Suppressor macrophage (primary cell): ENCODE measurements around the gene KCNA2.

ENCODE experiments used
- DNase-seq, 4 experiments: peaks; one replicate each; pipeline ENCODE4 v3.0.0-alpha.2; 2020 to 2022

KCNA2 gene

GRCh38 chr1:110602466-110602865 is 3.7 kb downstream of the KCNA2 start:
- no peak for DNase-seq

DNA sequence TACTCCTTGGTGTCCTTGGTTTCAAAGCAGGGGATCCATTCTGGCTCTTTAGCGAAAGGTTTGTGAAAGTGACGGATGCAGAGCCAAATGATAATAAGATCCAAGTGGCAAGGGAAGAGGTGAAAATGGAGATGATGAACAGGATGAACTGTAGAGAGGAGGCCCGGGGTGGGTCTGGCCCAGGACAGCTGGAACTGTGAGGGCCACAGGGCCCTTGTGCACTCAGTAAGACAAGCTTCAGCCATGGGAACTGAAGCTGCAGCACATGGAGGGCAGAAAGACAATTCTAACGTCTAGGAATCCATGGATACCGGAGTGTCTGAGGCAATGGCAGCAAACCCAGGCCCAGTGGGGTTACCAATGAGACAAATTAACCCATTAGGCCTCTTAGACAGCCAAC is 4.8 kb downstream of the KCNA2 start:
- DNase-seq, result no peak

DNA sequence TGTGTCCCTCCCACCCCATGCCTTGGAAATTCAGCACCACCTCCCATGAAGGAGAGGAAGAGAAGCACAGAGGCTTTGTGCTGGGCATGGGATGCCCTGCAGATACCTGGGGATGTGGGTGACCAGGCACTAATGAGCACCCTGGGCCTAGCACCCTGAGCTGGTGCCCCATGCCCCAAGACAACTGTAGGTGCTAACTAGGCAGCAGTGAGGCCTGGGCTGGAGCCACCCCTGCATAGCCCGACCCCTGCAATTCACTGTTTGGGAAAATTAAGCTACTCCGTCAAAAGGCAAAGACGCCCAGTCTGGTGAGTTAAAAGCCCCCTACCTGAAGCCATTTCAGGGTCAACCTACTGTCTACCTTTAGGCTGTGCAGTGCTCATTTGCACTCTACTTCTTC is 5.4 kb downstream of the KCNA2 start:
- DNase-seq, result no peak

DNA sequence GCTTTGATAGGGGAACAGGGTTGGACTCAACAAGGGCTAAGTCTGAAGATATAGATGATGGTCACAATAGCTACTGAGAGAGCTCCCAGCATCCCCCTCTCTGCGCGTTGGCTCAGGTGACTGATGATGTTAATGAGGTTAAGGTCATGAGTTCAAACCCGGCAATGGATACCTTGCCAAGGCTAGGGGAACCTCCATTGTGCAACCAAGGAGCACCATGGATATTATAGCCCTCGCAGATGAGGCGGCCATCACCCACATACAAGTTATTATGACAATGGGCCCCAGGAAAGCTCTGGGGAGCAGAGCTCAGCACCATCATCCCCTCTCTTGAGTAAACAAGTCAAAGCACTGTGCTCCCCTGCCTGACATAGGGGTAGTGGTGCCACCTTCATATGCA is 8.2 kb downstream of the KCNA2 start:
- DNase-seq, result no peak

GRCh38 chr1:110596312-110596711 is 9.8 kb downstream of the KCNA2 start:
- no peak for DNase-seq

GRCh38 chr1:110595353-110595710 is 10.8 kb downstream of the KCNA2 start:
- DNase-seq, result no peak

DNA sequence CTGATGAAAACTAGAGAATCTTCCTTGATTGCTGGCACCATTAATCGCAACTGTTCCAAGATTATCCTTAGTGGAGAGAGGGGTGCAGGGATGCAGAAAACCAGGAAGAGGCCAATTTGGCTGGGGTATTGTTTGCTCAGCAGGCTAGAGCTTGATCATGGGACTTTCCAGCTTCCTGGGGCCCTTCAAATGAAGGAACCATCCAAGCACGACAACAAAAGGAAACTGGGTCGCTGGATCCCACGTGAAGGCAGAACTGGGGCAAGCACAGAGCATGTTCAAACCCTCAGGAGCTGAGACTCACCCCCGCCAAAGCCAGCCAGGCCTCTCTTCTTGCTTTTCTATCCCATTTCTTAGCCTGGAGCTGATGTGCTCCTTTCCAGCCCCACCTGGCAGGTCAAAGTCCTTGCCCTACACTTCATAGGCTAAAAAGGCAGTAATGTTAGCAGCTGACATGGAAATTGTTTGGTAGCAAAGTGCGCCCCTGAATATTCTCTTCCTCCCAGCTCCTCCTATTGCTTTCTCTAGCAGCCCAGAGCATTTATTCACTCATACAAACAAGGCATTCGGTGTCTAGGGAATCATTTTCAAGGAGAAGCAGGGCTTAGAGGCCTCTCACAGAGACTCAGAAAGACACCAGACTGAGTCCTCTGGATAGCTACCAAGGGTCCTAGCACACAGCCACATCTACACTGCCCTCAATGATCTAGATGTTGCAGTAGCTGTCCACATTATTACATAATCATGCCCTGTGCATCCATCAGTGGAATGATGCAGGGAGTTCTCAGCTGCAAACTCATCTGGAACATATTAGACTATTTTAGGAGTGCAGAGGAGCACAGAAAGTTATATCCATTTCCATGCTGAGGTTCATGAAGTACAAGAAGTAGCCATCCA is 11.5 kb downstream of the KCNA2 start:
- peak; percentile 21 to 66 (median 50) for DNase-seq

DNA sequence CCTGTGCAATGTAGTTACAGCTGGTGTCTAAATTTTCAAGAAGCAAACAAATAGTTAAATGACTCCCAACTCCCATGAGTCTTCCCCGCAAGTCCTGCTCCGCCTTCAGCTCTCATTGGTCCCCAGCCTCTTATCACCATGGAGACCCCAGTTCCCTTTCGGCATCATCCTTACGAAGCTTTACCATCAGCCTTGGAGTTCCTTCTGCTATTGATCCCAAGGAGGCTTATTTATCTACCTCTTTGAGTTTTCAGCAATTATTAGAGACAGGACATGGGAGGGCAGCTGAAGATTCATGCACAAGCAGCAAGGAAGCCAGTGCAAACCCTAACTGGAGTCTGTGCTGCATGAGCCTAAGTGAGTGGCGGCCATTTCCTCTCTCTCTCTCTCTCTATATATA is 12.3 kb downstream of the KCNA2 start:
- no peak for DNase-seq

DNA sequence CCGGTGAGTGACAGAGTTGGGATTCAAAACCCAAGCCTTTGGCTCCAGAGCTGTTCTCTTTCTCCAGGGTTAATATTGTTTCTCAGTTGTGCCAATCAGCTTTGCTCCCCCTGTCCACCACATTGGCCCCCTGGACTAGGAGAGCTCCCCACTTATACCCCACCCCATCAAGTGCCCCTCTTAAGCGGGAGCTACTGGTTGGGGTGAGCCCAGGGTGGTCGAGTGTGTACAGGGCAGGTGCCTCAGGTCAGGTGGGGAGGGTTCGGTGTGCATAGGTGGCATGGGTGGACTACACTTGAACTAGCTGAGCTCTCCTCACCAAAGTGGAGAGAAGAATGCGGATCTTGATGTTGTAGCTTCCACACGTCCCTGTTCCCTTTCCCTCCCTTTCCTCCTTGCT is 14.2 kb downstream of the KCNA2 start:
- DNase-seq, result no peak

DNA sequence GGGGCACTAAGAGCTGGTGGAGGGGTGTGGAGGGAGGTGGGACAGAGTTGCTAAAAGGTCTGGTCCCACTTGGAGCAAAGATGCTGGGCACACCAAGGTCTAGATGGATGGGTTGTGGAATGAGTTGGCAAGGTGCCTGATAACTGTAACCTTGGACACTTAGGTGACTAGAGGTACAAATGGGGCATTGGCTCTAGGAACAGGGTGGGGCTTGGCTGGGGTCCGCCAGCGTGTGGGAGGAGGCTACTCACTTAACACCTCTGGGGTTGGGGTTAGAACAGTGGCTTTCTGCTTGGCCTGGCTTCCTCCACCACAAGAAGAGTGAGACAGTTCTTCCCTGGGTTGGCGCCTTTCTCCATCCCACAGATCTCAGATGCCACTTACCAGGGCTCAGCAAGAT is 17.2 kb downstream of the KCNA2 start:
- DNase-seq, result no peak

DNA sequence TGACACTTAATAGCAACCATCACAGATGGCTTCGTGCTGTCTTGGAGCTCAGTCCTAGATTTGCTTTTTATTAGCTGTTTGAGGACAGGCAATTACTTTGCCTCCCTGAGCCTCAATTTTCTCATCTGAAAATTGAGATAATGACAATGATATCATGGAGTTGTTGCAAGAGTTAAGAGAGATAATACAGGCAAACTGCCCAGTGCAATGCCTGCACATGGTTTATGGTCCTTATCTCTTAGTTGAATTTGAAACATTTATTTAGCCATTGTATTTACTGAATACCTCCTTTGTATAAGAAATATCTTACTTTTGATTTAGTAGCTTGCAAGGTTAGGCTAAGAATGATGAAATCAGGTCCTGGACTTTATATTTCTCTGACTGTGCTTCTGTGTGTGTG is 17.7 kb downstream of the KCNA2 start:
- DNase-seq, result no peak

- DNase-seq, result no peak
These were observed 18.3 kb downstream of the KCNA2 start for GRCh38 chr1:110587906-110588305.

DNA sequence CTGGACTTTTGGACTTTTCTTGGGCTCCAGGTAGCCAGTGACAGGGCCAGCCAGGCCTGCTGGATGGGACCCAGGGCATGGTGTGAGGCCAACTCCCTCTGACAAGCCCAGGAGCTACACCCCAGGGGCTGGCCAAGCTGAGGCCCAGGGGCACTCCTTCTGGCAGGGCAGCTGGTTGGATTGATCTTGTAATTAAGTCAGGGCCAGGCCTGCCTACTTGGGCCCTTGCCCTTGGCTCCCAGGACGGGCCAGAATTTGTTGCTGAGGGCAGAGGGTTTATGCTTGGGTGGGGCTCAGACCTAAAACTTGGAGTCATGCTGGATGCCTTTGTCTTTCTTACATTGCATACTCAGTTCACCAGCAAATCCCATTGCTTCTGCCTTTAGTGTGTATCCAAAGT is 20.7 kb downstream of the KCNA2 start:
- DNase-seq, result no peak

DNA sequence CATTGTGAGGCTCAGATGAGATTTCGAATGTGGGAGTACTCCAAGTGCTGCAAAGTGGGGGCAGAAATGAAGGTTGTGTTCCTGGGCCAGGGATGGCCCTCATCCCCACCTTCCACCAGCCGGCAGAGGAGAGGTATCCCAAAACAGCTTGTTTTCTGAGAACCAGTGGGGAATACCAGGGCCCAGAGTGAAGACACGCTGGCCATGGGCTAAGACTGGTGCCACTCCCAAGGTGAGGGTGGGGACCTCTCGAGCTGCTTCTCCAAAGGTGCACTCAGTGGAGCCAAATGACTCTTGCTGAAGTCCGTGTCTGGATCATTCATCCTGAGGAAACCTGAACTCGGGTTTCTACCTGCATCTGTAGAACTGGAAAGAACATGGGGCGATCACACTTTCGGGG is 22.1 kb downstream of the KCNA2 start:
- DNase-seq, result no peak

DNA sequence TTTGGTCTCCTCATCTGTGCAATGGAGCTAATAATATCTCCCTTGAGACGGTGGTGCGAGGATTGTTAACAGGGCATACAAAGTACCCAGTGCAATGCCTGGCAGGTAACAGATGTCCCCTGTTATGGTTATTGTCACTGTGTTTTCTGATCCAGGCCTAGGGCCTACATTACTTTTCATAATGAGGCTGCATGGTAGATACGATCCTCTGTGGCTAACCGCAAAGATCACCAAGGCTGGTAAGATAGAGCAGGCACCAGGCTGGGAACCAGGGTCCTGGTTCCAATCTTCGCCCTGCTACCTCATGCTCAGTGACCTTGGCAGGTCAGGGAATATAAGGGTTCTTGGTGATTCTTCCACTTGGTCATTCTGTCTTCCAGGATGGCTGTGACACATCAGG is 22.7 kb downstream of the KCNA2 start:
- DNase-seq, result no peak

DNA sequence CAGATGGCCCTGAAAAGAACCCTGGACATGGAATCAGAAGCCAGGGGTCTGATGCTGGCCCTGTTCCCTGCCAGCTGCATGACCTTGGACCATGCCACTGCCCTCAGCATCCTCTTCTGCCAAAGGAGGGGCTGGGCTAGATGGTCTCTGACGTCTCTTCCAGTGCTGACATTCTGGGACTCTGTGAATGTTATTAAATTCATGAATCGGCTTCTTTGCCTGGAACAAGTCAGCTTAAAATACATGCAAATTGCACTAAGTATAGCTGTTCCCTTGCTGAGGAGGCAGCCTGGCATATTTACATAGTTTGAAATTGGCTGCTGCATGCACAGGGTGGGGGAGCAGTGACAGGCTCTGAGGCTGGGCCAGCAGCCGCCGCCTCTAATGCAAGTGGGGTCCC is 23.8 kb downstream of the KCNA2 start:
- DNase-seq, result no peak

DNA sequence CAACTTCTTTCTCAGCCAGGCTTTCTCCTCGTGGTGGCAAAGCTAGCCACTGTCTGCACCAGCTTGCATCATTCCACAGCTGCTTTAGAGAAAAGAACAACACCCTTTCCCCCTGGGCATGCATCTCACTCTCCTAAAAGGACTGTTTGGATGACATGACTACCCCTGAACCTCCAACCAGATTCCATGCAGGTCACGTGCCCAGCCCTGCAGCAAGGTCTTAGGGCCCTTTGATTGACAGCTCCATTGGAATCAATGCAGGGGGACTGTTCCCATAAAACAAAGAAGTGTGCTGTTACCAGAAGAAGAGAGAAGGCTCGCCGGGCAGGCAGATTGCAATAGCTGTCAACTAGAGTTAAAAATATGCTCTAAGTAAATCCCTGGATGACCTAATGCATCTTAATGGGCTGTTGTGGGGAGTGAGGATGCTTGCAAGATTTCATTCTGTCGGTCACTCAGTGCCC is 24.4 kb downstream of the KCNA2 start:
- DNase-seq, result no peak

- no peak for DNase-seq
These were observed 25.9 kb downstream of the KCNA2 start for GRCh38 chr1:110580244-110580643.

DNA sequence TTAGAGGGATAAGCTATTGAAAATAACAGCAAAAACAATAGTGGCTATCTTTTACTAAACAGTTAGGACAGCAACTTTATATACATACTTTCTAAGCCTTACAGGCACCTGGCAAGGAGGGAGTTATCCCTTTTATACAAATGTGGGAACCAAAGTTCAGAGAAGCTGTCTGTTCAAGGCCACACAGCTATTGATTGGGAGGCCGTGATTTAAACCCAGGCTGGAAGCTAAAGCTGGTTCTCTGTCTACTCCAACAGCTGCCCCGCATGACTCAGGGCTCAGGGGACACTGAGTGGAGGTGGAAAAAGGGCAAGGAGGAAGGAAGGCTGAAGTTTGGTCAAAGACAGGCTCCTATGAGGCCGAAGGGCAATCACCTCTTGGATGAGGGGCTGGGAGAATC is 26.7 kb downstream of the KCNA2 start:
- no peak for DNase-seq

DNA sequence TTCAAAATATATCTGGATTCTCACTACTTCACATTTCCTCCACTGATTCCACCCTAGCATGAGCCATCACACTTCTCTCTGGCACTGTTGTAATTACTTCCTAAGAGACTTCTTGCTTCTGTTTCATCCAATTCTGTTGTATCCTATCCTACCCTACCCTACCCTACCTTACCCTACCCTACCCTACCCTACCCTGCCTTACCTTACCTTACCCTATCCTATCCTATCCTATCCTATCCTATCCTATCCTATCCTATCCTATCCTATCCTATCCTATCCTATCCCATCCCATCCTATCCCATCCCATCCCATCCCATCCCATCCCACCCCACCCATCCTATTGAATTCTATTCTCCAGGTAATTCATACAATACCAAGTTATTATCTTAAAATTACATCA is 29.7 kb downstream of the KCNA2 start:
- no peak for DNase-seq

DNA sequence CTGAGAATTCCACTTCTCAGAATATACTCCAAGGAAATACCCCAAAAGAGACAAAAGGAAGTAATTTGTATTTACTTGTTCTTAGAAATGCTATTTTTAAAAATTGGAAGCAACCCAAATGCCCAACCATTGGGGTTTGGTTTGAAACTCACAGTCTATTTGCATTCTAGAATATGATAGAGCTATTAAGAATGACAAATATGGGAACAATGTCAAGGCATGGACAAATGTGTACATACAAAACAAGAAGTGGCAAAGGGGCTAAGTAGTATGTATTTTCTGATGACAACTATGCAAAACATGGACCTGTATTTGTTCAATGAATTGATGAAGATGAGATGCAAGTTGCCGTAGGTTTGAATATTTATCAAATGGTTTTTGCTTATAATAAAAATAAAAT is 32.8 kb downstream of the KCNA2 start:
- DNase-seq, result no peak

GRCh38 chr1:110572751-110573150 is 33.4 kb downstream of the KCNA2 start:
- DNase-seq, result no peak

DNA sequence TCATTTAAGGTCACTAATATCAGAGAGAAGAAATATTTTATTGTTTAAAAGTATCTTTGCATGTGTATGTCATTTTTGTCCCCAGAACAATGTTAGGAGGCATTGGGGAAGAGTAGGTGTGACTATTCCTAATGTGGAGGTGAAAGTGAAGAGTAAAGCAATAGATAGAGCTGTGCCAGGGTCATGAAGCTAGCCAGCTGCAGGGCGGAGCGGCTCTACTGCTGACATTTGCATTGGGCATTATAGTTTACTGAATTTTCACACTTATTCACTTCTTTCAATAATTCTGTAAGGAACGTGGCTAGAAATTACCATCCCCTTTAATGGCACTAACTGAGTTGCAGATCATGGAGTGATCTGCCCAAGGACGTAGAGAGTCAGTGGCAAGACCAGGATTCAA is 35.3 kb downstream of the KCNA2 start:
- no peak for DNase-seq

- no peak for DNase-seq
These were observed 35.9 kb downstream of the KCNA2 start for GRCh38 chr1:110570307-110570706.

DNA sequence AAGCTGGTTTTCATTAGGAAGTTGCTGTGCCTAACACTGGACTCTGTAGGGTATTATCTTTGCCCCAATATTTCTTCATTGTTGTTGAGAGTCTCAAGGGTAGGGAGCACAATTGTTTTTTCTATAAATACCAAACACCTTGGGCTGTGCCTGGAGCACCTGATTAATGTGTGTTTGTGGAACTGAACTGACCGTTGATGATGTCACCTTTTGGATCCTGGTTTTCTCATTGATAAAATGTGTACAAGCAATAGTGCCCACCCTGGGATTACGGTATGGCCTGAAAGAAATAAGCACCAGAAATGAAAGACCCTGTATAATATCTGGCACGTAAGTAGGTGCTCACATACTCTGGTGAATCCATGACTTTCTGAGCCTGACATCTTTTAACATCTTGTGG is 39.3 kb downstream of the KCNA2 start:
- no peak for DNase-seq
